GM18951 (cell line): ENCODE data around the gene GAL3ST2.

Experiments
- POLR2A ChIP-seq: IDR thresholded peaks from 4 replicates; pipeline ENCODE4 v1.6.1; 2011; ENCODE audit warnings: mild to moderate bottlenecking; ENCODE audit not compliant: insufficient read length, insufficient read depth; ENCODE audit errors: extremely low read depth
- in situ Hi-C: fragments of 300-500 bp; cut with MboI; formaldehyde crosslinking; loops from one replicate; pipeline ENCODE4 v1.12.0; 2022; ENCODE audit warnings: low sequenced_read_pairs, mixed read lengths, inconsistent platforms; ENCODE audit not compliant: unreplicated experiment

The GAL3ST2 gene

GRCh38 chr2:241808051-241808720 lies 31.6 kb downstream of the GAL3ST2 start:
- in situ Hi-C loops = no loop called here
- no peak for TF ChIP-seq POLR2A

DNA sequence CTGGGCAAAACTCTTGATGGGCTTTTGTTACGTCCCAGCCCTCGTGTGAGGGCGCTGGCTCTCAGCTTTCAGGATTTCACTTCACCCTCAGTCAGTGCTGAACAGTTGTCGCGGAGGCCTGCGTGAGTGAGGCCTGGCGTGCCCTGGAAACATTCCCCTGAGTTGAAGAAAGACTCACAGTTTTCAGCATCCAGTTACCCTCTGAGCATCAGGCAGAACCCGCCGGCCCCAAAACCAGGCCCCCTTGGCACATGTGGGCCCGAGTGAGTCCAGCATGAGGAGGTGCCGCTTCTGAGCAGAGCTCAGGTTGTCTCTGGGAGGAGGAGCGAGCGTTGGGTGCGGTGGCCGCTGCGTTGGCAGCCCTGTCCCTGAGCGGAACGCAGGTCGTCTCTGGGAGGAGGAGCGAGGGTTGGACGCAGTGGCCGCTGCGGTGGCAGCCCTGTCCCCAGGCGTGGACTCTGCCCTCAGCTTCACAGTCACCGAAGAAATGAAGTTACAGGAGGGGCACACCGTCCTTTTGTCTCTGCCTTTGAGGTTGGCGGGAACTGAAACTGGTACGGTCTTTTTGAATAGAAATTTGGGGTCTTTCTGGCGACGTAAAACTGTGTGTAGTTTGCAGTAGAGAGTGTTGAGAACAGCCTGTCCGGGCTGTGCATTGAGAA lies 32.2 kb downstream of the GAL3ST2 start, which contains the start of gene NEU4:
NEU4 (plus strand) TSS at position 473 of the 662 bp plus-strand sequence. CDS start 5,292 bp downstream, outside the sequence.
- TF ChIP-seq POLR2A = no peak
- in situ Hi-C loops = no loop called here

GRCh38 chr2:241809383-241810306 lies 33.0 kb downstream of the GAL3ST2 start:
- no peak for TF ChIP-seq POLR2A
- in situ Hi-C loops = no loop called here

GRCh38 chr2:241810307-241811200 lies 33.9 kb downstream of the GAL3ST2 start:
- in situ Hi-C loops = no loop called here
- TF ChIP-seq POLR2A = no peak

DNA sequence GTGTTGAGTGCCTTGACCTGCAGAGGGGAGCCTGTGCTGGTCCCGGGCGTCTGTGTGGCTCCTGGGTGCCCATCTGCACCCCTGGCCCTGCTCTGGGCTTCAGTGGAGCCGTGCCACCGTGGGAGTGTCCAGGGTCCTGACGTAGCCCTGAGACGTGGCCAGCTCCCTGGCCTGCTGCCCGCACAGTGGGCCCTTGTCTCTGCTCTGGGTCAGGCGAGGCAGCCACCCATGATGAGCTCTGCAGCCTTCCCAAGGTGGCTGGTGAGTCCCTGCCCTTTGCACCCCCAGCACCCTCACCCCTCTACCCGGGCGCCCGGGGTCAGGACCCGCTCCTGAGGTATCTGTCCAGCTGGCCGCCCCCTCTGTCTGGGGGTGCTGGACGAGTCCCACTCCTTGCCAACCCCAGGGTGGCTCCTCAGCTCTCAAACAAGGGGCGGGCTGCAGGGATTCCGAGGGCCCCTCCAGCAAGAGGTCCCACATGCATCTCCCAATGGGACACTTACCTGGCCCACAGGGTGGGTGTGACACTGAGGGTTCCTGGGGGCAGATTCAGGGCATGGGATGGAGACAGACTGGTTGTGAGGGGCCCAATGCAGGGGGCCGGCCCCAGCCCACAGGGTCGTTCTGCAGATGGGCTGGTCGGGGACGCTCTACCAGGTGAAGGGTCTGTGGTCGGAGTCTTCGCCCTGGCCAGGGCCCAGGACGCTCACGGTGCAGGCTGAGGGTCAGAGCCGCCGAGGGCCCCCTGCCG lies 34.8 kb downstream of the GAL3ST2 start:
- in situ Hi-C loops = no loop called here
- TF ChIP-seq POLR2A = no peak

DNA sequence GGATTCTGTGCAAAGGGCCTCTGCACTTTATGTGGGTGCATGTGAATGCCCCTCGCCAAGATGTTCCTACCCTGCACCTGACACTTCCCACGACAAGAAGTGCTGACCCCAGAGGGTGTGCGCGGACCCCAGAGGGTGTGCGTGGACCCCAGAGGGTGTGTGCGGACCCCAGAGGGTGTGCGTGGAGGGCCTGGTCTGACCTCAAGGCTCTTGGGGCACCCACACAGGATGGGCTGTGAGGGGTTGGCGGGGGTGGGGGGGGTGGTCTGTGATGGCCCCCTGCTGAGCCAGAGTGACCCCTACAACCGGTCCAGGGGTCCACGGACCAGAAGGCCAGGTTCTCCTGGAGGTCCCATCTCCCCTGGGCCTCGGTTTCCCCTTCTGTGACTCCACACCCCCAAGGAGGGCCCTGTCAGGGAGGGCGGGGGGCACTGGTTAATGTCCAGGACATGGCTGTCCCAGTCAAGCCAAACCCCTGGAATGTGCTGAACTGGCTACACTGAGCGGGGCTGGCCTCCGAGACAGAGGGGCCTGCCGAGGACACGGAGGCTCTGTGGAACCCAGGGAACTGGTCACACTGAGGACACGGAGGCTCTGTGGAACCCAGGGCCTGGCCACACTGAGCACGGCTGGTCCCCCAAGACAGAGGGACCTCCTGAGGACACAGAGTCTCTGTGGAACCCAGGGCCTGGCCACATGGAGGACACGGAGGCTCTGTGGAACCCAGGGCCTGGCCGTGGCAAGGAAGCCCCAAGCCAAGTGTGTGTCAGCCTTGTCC lies 35.5 kb downstream of the GAL3ST2 start:
- no peak for TF ChIP-seq POLR2A

DNA sequence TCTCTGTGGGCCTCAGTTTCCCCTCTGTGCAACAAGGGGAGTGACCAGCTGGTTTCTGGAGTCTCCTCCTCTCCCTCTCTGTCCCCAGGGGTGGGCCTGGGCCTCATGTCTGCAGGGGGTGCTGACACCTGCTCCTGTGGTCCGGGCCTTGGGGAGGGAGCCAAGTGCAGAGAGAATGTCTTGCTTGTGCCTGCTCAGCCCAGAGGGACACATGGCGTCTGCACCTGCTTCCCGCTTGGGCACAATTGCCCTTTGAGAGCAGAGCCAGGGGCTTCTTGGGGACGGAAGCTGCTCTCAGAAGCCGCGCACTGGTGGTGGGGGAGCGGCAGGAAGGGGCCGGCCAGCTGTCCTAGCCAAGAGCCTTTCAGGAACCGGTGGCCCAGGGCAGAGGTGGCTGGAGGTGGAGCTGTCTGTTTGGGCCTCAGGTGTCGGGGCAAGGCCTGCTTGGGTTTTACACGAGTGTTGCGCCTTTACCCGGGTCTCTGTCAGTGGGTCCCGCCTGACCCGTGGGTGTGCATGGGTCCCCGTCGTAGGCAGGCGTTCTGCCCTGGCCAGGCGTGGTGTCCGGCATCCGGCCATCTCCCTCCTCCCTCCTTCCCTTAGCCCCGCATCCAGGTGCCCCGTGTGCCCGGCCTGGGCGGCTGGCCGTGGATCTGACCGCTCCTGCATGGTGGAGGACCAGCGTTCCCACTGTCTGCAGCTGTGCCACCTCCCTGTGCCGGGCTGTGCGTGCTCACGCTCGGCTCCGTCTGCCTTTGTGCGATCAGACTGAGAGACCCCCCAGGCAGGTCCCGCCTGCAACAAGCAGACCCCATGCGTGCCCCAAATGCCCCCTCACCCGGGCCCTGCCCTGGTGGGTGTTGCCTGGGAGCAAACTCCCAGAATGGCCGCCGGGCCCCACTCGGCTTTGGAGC lies 36.4 kb downstream of the GAL3ST2 start:
- no peak for TF ChIP-seq POLR2A
- in situ Hi-C loops = no loop called here

More for the DNA sequence above, 35.5 kb downstream of the GAL3ST2 start:
- in situ Hi-C loops = no loop called here

DNA sequence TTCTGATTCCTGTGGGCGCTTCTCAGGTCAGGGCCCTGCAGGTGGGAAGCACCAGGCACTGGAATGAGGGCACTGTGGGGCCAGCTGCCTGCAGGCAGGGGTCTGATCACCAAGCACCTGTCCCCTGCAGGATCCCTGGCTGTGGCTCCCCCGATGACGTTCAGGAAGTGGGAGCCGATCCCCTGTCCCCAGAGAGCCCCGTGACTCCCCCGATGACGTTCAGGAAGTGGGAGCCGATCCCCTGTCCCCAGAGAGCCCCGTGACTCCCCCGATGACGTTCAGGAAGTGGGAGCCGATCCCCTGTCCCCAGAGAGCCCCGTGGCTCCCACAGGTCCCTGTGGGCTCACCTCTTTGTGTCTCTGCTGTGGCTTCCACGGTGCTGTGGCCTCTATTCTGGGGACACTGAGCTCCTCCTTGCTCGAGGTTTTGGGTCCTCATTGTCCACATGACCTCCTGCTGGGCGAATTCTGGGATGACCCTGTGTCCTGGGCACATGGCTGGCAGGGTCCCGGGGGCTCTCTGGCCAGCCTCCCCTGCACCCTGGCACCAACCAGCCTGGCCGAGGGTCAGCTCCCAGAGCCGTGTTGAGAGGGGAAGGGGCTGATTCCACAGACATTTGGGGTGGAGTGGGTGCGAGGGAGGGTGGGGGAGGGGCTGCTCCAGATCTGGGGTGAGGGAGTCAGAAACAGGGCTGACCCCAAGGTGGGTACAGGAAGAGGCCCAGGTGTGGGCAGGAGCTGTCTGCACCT lies 37.2 kb downstream of the GAL3ST2 start:
- TF ChIP-seq POLR2A = no peak
- in situ Hi-C loops = no loop called here

GRCh38 chr2:241814393-241814642 lies 37.7 kb downstream of the GAL3ST2 start:
- TF ChIP-seq POLR2A = no peak
- in situ Hi-C loops = no loop called here

DNA sequence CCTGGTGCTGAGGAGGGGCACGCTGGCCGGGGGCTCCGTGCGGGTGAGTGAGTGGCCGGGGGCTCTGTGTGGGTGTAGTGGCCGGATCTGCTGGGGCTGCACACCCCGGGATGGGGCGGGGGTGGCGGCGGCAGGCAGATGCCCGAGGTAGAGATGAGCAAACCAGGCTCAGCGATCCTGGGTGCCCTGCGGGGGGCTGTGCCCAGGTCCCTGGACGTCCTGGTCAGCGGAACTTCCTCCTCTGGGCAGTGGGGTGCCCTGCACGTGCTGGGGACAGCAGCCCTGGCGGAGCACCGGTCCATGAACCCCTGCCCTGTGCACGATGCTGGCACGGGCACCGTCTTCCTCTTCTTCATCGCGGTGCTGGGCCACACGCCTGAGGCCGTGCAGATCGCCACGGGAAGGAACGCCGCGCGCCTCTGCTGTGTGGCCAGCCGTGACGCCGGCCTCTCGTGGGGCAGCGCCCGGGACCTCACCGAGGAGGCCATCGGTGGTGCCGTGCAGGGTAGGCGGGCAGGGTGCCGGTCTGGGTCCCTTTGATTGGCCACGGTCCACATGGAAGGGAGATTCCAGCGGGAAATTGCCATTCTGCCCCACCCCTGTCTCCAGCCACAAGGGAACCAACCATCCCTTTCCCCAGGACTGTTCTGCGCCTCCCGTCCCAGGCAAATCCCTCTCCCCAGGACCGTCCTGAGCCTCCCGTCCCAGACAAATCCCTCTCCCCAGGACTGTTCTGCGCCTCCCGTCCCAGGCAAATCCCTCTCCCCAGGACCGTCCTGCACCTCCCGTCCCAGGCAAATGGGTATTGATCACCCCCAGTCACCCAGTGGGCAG lies 38.2 kb downstream of the GAL3ST2 start:
- no peak for TF ChIP-seq POLR2A

More for the DNA sequence above, 38.2 kb downstream of the GAL3ST2 start:
- in situ Hi-C loops = no loop called here
